Suprapubic skin (tissue), 3 donors: ENCODE measurements around the gene STX7.

Source experiments
- CTCF ChIP-seq, 2 donors: fragments of 200-600 bp in 1 of 2; fragments of 450-650 bp in 1 of 2; sonication (generic) in 1 of 2; IDR thresholded peaks; one replicate each; pipeline ENCODE4 v1.5.1; 2016 to 2019; ENCODE audit warnings: antibody characterized with exemption in 2 of 2, mild to moderate bottlenecking in 1 of 2, moderate library complexity in 1 of 2
- EP300 ChIP-seq: sonication (generic); formaldehyde crosslinking; IDR thresholded peaks from one replicate; pipeline ENCODE4 v1.6.1; 2017; ENCODE audit warnings: antibody characterized with exemption
- POLR2A ChIP-seq, 2 donors: fragments of 450-650 bp; IDR thresholded peaks; one replicate each; pipeline ENCODE4 v1.6.1; 2017; ENCODE audit warnings: antibody characterized with exemption in 2 of 2, mild to moderate bottlenecking in 2 of 2, moderate library complexity in 2 of 2

- no peak for TF ChIP-seq CTCF (IDR thresholded peaks at IDR 0.05)
- TF ChIP-seq POLR2A (IDR thresholded peaks at IDR 0.05) = no peak
- TF ChIP-seq EP300 = no peak
Observed at GRCh38 chr6:132551214-132551613, 38.3 kb upstream of the STX7 start.
